Stomach smooth muscle (tissue), 2 donors: ENCODE data around the gene SOX15.

ENCODE experiments used
- H3K27ac ChIP-seq: one replicate; pipeline ENCODE4 v1.7.0; 2013; ENCODE audit warnings: mild to moderate bottlenecking, low read length, inconsistent platforms
- H3K27me3 ChIP-seq, 2 donors: one replicate each; pipeline ENCODE4 v1.7.0; 2013; ENCODE audit warnings: low read length in 2 of 2; ENCODE audit not compliant: insufficient read depth in 2 of 2, control insufficient read depth in 1 of 2
- H3K36me3 ChIP-seq, 2 donors: one replicate each; pipeline ENCODE4 v1.7.0; 2013; ENCODE audit warnings: low read length in 2 of 2; ENCODE audit not compliant: control insufficient read depth in 2 of 2, insufficient read depth in 2 of 2
- H3K4me1 ChIP-seq: one replicate; pipeline ENCODE4 v1.7.0; 2013; ENCODE audit warnings: low read length; ENCODE audit not compliant: control insufficient read depth, insufficient read depth
- H3K4me3 ChIP-seq, 2 donors: one replicate each; pipeline ENCODE4 v1.7.0; 2013; ENCODE audit warnings: low read length in 2 of 2
- H3K9ac ChIP-seq, 2 donors: one replicate each; pipeline ENCODE4 v1.7.0; 2013; ENCODE audit warnings: low read length in 2 of 2, mild to moderate bottlenecking in 1 of 2
- H3K9me3 ChIP-seq, 2 donors: one replicate each; pipeline ENCODE4 v1.7.0; 2013; ENCODE audit warnings: low read length in 2 of 2; ENCODE audit not compliant: control insufficient read depth in 2 of 2
- donor health status: healthy.
- donor health status: Pancreatic carcinoma.

Gene SOX15

DNA sequence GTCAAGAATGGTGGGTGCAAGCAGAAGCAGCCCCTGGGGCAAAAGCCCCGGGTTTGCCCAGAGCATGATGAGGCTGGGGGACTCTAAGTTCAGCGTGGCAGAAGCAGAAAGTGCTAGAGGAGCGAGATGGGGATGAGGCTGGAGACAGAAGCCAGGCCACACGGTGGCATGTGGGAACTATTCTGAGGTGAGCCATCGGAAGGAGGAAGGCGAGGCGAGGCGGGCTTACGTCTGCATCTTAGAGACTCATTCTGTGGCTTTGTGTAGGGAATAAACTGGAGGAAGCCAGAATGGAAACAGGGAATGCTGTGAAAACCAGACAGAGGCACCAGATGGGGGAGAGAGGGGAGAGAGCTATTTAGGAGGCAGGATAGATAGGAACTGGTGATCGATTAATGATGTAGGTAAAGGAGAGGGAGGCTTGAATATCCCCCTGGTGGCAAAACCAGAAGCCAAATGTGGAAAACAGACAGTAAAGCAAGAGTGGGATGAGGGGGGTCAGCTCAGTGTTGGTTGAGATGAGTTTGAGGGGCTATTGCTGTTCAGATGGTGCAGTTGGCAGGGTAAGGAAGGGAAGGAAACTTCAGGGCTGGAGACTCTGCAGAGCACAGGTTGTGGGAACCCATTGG, 34.5 kb downstream of the SOX15 start:
- H3K36me3 ChIP-seq = peaks cover 2 to 14% of the 10 kb centered on the region in 2 donors
- no peak overlapping the region for H3K4me3 ChIP-seq
- H3K9ac ChIP-seq = no peak overlapping the region
- H3K4me1 ChIP-seq = peaks cover 34% of the 10 kb centered on the region
- no peaks in the 10 kb centered on the region for H3K9me3 ChIP-seq
- no peak overlapping the region for H3K27ac ChIP-seq
- H3K27me3 ChIP-seq = no peaks in the 10 kb centered on the region

DNA sequence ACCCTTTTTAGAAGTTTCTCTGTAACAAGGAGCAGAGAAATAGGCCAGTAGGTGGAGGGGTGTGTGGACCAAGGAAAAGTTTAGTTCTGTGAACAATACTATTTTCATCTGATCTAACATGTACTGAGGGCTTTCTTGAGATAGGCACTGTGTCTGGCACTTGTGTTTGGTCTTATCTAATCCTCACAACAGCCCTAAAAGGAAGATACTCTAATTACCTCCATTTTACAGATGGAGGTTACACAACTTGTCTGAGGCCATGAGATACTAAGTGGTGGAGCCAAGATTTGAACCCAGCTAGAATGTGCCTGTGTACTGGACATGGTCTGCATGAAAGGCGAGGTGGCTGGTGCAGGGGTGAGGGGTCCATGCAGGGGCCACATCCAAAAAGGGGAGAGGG, 36.5 kb downstream of the SOX15 start:
- H3K4me3 ChIP-seq = no peak overlapping the region
- no peak overlapping the region for H3K27ac ChIP-seq
- H3K9ac ChIP-seq = no peak overlapping the region
- H3K4me1 ChIP-seq = peaks cover 30% of the 10 kb centered on the region
- no peaks in the 10 kb centered on the region for H3K27me3 ChIP-seq
- peaks cover 2 to 14% of the 10 kb centered on the region in 2 donors for H3K36me3 ChIP-seq
- no peaks in the 10 kb centered on the region for H3K9me3 ChIP-seq

DNA sequence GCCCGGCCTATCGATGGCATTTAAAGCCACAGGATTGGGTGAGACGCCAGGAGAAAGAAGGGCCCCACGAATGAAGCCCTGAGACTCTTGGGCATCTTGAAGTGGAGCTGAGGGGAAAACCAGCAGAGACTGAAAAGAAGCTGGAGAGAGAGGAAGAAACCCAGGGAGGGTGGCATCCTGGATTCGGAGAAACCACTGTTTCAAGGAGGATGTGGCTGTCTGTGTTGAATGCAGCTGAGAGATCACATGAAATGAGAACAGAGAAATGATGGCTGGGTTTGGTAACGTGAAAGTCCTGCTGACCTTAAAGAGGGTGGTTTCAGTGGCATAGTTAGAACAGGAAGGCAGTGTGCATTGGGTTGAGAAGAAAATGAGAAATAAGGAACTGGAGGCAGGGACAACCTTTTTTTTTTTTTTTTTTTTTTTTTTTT, 37.3 kb downstream of the SOX15 start:
- H3K36me3 ChIP-seq = peaks cover 2 to 14% of the 10 kb centered on the region in 2 donors
- no peak overlapping the region for H3K9ac ChIP-seq
- H3K4me3 ChIP-seq = no peak overlapping the region

DNA sequence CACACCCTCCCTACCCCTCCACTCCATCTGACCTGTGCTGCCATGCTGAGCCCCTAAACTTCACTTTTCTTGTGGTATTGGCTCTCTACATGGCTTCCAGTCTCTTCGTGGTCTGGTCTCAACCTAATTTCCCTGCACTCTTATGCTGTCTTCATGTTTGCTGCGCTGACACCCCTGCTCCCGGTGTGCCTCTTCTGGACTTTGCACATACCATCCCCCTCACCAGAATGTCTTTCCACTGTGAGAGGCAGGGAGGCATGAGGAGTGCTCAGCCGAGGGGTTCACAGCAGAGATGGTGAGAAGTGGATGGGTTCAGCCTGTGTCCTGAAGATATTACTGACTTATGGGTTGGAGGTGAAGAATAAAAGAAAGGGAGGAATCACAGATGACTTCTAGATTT, 38.5 kb downstream of the SOX15 start:
- no peaks in the 10 kb centered on the region for H3K9me3 ChIP-seq
- peaks cover 22% of the 10 kb centered on the region for H3K4me1 ChIP-seq
- H3K27ac ChIP-seq = no peak overlapping the region
- H3K36me3 ChIP-seq = peaks cover 2 to 14% of the 10 kb centered on the region in 2 donors
- peak overlapping the region in 1 of 2 donors; percentile 27 for H3K9ac ChIP-seq
- H3K27me3 ChIP-seq = no peaks in the 10 kb centered on the region
- H3K4me3 ChIP-seq = no peak overlapping the region

More for the DNA sequence above, 37.3 kb downstream of the SOX15 start:
- Histone ChIP-seq H3K4me1 (peaks cover 26% of the 10 kb centered on the region), H3K27me3 (no peaks in the 10 kb centered on the region), H3K27ac (no peak overlapping the region), H3K9me3 (no peaks in the 10 kb centered on the region)

DNA sequence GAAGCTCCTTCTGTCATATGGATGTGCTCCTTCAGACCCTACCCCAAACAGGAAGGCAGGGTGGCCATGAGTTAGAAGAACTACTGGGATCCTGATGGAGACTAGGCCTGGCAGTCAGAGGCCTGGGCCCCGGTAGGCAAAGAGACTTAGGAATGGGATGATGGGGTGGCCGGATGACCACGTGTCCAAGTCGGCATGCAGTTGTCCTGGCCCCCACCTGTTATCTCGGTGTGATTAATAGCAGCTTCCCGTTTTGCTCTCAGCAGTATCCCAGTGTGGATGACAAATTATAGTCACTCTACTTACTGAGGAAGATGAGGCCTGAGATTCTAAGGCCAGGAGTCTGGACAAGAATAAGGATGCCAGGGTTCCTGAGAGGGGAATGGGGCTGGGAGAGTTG, 39.5 kb downstream of the SOX15 start:
- peak overlapping the region; percentile 70 to 89 for H3K9ac ChIP-seq
- H3K27ac ChIP-seq = peak overlapping the region; percentile 82
- H3K9me3 ChIP-seq = no peaks in the 10 kb centered on the region
- peak overlapping the region in 1 of 2 donors; percentile 93 for H3K4me3 ChIP-seq
- H3K4me1 ChIP-seq = peaks cover 22% of the 10 kb centered on the region
- H3K36me3 ChIP-seq = peaks cover 2 to 14% of the 10 kb centered on the region in 2 donors
- H3K27me3 ChIP-seq = no peaks in the 10 kb centered on the region

DNA sequence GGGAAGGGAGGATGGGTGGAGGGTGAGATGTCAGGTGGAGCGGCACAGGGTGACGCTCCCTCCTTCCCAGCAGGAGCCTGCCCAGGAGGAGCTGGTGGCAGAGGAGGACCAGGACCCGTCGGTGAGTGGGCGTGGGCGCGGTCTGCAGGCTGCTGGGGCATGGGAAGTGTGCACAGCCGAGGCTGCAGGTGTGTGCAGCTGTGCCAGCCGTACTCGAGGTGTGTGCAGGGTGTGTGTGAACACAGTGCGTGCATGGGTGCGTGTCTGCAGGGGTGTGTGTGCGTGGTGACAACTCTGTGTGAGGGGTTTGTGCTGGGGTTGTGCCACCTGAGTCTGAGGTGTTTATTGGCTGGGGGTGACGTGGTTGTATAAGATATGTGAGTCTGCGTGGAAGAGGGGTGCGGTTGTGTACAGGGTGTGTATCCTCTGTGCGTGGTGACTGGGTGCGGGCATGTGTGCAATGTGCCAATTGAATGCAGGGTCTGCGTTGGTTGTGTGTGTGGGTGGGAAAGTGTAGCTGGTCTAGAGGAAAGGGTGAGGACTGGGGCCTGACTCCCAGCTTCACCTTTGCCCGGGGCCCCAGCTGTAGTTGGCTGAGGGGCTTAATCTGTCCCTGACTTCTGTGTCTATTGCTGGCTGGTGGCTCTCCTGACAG, 40.4 kb downstream of the SOX15 start:
- peak overlapping the region; percentile 60 to 93 for H3K4me3 ChIP-seq
- H3K27me3 ChIP-seq = no peaks in the 10 kb centered on the region
- H3K36me3 ChIP-seq = peaks cover 2 to 14% of the 10 kb centered on the region in 2 donors
- H3K9ac ChIP-seq = peak overlapping the region; percentile 70 to 89
- peaks cover 22% of the 10 kb centered on the region for H3K4me1 ChIP-seq
- H3K27ac ChIP-seq = peak overlapping the region; percentile 82
- H3K9me3 ChIP-seq = no peaks in the 10 kb centered on the region

DNA sequence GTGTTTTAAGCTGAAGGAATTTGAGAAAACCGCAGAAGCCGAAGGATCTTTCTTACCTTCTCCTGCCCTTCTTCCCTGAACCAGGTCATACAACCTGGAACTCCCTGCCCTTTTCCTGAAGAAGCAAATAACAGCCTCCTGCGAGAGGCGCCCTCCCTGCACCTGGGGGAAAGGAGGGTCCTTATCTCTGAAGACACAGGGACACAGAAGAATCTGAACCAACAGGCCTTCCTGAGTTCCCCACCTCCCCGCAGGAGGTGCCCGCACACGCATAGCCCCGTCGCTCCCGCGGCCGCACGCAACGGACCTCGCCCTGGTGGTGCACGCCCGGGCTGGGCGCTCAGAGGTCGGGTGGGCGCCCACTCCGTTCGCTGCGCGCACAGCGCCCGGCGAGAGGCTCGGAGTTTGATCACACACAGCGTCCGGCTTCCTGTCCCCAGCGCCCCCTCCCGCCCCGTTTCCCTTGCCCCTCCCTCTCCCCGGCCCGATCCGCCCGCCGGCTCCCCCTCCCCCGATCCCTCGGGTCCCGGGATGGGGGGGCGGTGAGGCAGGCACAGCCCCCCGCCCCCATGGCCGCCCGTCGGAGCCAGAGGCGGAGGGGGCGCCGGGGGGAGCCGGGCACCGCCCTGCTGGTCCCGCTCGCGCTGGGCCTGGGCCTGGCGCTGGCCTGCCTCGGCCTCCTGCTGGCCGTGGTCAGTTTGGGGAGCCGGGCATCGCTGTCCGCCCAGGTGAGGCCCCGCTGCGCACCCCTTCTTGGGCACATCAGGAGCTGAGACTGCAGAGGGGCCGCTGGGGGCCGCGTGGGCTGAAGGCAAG, 41.1 kb downstream of the SOX15 start, which contains the start of gene TNFSF12:
Gene TNFSF12, plus strand, starts transcription at position 474 of the 816 bp plus-strand sequence. Its CDS starts 96 bp downstream, at position 570.
- Histone ChIP-seq H3K4me1 (peaks cover 22% of the 10 kb centered on the region), H3K4me3 (peak within 1 kb of the TSS; percentile 60 to 93), H3K36me3 (peaks cover 2 to 11% of the 10 kb centered on the region in 2 donors), H3K9me3 (no peaks in the 10 kb centered on the region), H3K27ac (peak within 1 kb of the TSS; percentile 82), H3K27me3 (no peaks in the 10 kb centered on the region), H3K9ac (peak within 1 kb of the TSS; percentile 70 to 89)

DNA sequence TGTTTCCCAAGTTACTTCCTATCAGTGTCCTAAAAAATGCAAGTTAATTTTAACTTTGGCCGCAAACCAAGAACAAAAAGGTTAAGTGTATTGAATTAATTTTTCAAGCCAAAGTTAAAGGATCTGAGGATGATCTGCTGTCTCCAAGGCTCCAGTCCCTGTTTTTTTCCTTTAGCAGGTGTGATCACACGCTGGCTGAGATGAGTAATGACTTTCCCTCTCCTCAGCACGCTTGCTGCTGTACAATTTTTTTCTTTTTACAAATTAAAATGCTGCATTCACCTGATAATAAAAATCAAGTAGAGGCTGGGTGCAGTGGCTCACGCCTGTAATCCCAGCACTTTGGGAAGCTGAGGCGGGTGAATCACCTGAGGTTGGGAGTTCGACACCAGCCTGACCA, 45.0 kb downstream of the SOX15 start:
- Histone ChIP-seq H3K9me3 (no peaks in the 10 kb centered on the region), H3K36me3 (no peaks in the 10 kb centered on the region), H3K4me3 (no peak overlapping the region), H3K27ac (no peak overlapping the region), H3K27me3 (no peaks in the 10 kb centered on the region), H3K4me1 (peaks cover 15% of the 10 kb centered on the region), H3K9ac (no peak overlapping the region)

DNA sequence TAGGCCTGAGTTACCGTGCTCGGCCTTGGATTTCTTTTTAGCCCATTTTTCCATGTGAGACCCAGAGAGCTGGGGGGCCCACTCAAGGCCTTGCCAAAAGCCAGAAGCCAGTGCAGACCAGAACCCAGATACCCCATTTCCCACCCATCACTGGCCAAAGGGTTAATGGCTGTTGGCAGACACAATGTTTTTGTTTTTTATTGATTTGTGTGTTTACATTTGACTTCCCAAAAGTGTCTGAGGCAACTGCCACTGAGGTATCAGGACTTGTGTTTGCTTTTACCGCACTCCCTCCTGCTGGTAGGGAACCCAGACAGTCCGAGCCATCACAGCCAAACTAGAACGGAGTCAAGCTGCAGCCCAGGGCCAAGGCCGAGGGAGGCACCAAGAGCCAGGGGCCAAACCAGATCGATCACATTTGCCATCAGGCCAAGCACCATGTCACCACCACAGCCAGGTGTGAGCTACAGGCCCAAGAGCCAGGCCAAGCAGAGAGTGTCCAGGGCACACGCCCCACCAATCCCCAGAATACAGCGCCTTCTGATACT, 48.7 kb downstream of the SOX15 start:
- H3K9me3 ChIP-seq = peaks cover 0 to 5% of the 10 kb centered on the region in 2 donors
- no peaks in the 10 kb centered on the region for H3K4me1 ChIP-seq
- no peak overlapping the region for H3K4me3 ChIP-seq
- H3K9ac ChIP-seq = no peak overlapping the region
- H3K27me3 ChIP-seq = peaks cover 0 to 3% of the 10 kb centered on the region in 2 donors
- H3K27ac ChIP-seq = no peak overlapping the region
- H3K36me3 ChIP-seq = no peaks in the 10 kb centered on the region

DNA sequence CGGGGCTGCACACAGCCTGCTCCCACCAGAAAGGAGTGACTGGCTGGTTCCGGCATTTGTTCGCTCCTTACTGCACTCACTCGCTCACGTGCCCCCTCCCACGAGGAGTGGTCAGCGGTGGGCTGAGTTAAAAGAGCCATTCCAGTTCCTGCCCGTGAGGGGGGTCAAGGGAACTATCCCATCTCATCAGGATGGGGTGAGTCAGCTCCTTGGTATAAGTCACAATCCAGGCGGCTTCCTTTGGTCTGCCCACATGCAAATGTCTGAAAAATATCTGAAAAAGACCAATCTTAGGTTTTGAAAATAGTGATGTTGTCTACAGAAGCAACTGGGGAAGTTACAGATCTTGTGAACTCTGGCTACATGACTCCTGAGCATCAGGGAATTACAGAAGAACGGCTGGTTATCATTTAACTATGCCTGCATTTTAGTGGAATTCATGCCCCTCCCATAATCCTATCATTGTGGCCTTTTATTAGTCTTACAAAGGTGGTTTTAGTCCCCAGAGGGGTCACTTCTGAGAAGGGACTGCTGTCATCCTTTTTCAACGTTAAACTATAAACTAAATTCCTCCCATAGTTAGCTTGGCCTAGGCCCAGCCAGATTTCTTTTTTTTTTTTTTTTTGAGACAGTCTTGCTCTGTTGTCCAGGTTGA, 50.9 kb downstream of the SOX15 start:
- H3K9me3 ChIP-seq = peaks cover 0 to 5% of the 10 kb centered on the region in 2 donors

More for the DNA sequence above, 50.9 kb downstream of the SOX15 start:
- Histone ChIP-seq H3K4me1 (no peaks in the 10 kb centered on the region), H3K36me3 (no peaks in the 10 kb centered on the region), H3K4me3 (no peak overlapping the region), H3K27me3 (peaks cover 0 to 3% of the 10 kb centered on the region in 2 donors), H3K27ac (no peak overlapping the region), H3K9ac (no peak overlapping the region)
